Measurements from ENCODE around the gene COPS4. TPM values are rescaled to one million over a fixed set of nuclear protein-coding genes. Genes with fewer than 3 reads are reported as not detected.

The COPS4 gene
- total and polyA plus RNA-seq, 10 of the 15 experiments (the other 5 are each of a cell fraction or from before 2014, with no cell fraction given): 34.2 to 159 (median 66.7) TPM

DNA sequence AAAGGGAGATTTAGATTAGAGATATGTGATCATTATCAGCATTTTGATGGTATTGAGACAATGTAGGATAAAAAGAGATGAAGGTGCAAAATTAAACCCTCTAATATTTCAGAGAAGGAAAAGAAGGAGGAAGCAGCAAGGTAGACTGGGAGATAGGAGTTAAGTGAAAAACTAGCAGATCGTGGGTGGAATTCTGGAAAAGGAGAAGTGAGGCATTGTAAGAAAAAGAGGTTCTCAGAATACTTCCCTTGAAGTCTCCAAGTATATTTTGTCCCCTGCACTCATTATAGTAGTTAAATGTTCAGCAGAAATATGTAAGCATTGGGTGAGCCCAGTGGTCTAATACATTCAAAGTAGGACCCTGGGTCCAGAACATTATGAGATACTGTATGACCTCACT is 30.3 kb downstream of the COPS4 start:
- ChIA-PET CTCF (interaction anchor here (1.0 kb wide), 1 partner anchor 9 kb away, joined by 3 read pairs; no protein-coding TSS in a partner anchor), POLR2A (interaction anchor here (0.6 kb wide), 1 partner anchor 9 kb away, joined by 3 read pairs; no protein-coding TSS in a partner anchor), SMC1A (ENCODE audit: uncharacterized antibody, unreplicated experiment) (interaction anchor here (1.3 to 1.4 kb wide), 2 partner anchors 109 to 197 kb away, joined by 3 to 4 read pairs; no protein-coding TSS in a partner anchor), RAD21 (ENCODE audit: unreplicated experiment) (no interaction called here)
- Histone ChIP-seq H3K27me3 (replicated peaks in 1 of 2; ENCODE audit: control insufficient read depth in 2 of 2, insufficient read depth in 2 of 2, low read length in 1 of 2) (no peaks in the 10 kb centered on the region), H3K4me2 (ENCODE audit: control insufficient read depth, insufficient read depth) (no peak overlapping the region), H3K79me2 (ENCODE audit: control insufficient read depth, insufficient read depth, low read length) (no peaks in the 10 kb centered on the region), H4K20me1 (ENCODE audit: control insufficient read depth, insufficient read depth) (no peaks in the 10 kb centered on the region), H3K4me3 (no peak overlapping the region), H3K4me1 (ENCODE audit: control insufficient read depth, insufficient read depth, low read length) (no peaks in the 10 kb centered on the region), H3K36me3 (ENCODE audit: control insufficient read depth in 2 of 2, insufficient read depth in 2 of 2, low read length in 1 of 2) (peaks cover 1 to 13% of the 10 kb centered on the region in 2 experiments), H2AFZ (ENCODE audit: control insufficient read depth, low read depth, low read length) (no peak overlapping the region), H3K27ac (ENCODE audit: control insufficient read depth, insufficient read depth) (no peak overlapping the region), H3K9ac (ENCODE audit: control insufficient read depth, insufficient read depth, low read length) (no peak overlapping the region), H3K9me3 (replicated peaks; ENCODE audit: control insufficient read depth, insufficient read depth, low read length) (no peaks in the 10 kb centered on the region; the same call in 2 of the 3 replicates)
- BruUV-seq (replicated peaks): no TSS peak
- FAIRE-seq: no peak
- WGBS (ENCODE audit: insufficient coverage, insufficient replicate concordance, low lambda C conversion rate, missing lambda C conversion rate): 50% methylated on average over 1 of the region's 1 CpG
- TF ChIP-seq ETV6 (conservative IDR thresholded peaks at IDR 0.05 in 1 of 2, IDR thresholded peaks at IDR 0.05 in 1 of 2; ENCODE audit: borderline replicate concordance in 1 of 2, low read depth in 1 of 2) (no peak), FOS (IDR thresholded peaks at IDR 0.05; ENCODE audit: borderline replicate concordance, extremely low read depth, insufficient read length) (no peak), SMAD1 (IDR thresholded peaks at IDR 0.05; ENCODE audit: low read depth, partially characterized antibody) (no peak), PAX5 (IDR thresholded peaks at IDR 0.05; ENCODE audit: borderline replicate concordance, low read depth, low read length) (no peak), ZNF217 (IDR thresholded peaks at IDR 0.05) (no peak), RBBP5 (conservative IDR thresholded peaks at IDR 0.05) (no peak), CHD4 (IDR thresholded peaks at IDR 0.05) (no peak), MTA3 (IDR thresholded peaks at IDR 0.05; ENCODE audit: borderline replicate concordance, low read length) (no peak), PAX8 (IDR thresholded peaks at IDR 0.05) (no peak), BACH1 (IDR thresholded peaks at IDR 0.05; ENCODE audit: borderline replicate concordance) (no peak), ZBED1 (IDR thresholded peaks at IDR 0.05; ENCODE audit: borderline replicate concordance) (no peak), IKZF2 (IDR thresholded peaks at IDR 0.05) (no peak), TCF3 (IDR thresholded peaks at IDR 0.05; ENCODE audit: borderline replicate concordance, insufficient read depth, low read depth, low read length) (no peak), SUPT20H (IDR thresholded peaks at IDR 0.05; ENCODE audit: borderline replicate concordance, control insufficient read depth, low read depth, low read length) (no peak)
- TF ChIP-seq, protein P1, sequence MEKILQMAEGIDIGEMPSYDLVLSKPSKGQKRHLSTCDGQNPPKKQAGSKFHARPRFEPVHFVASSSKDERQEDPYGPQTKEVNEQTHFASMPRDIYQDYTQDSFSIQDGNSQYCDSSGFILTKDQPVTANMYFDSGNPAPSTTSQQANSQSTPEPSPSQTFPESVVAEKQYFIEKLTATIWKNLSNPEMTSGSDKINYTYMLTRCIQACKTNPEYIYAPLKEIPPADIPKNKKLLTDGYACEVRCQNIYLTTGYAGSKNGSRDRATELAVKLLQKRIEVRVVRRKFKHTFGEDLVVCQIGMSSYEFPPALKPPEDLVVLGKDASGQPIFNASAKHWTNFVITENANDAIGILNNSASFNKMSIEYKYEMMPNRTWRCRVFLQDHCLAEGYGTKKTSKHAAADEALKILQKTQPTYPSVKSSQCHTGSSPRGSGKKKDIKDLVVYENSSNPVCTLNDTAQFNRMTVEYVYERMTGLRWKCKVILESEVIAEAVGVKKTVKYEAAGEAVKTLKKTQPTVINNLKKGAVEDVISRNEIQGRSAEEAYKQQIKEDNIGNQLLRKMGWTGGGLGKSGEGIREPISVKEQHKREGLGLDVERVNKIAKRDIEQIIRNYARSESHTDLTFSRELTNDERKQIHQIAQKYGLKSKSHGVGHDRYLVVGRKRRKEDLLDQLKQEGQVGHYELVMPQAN (conservative IDR thresholded peaks at IDR 0.05): no peak
- TF ChIP-seq, protein P2, sequence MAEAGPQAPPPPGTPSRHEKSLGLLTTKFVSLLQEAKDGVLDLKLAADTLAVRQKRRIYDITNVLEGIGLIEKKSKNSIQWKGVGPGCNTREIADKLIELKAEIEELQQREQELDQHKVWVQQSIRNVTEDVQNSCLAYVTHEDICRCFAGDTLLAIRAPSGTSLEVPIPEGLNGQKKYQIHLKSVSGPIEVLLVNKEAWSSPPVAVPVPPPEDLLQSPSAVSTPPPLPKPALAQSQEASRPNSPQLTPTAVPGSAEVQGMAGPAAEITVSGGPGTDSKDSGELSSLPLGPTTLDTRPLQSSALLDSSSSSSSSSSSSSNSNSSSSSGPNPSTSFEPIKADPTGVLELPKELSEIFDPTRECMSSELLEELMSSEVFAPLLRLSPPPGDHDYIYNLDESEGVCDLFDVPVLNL (IDR thresholded peaks at IDR 0.05; ENCODE audit: low read depth, low read length): no peak
- TF ChIP-seq, protein P3, sequence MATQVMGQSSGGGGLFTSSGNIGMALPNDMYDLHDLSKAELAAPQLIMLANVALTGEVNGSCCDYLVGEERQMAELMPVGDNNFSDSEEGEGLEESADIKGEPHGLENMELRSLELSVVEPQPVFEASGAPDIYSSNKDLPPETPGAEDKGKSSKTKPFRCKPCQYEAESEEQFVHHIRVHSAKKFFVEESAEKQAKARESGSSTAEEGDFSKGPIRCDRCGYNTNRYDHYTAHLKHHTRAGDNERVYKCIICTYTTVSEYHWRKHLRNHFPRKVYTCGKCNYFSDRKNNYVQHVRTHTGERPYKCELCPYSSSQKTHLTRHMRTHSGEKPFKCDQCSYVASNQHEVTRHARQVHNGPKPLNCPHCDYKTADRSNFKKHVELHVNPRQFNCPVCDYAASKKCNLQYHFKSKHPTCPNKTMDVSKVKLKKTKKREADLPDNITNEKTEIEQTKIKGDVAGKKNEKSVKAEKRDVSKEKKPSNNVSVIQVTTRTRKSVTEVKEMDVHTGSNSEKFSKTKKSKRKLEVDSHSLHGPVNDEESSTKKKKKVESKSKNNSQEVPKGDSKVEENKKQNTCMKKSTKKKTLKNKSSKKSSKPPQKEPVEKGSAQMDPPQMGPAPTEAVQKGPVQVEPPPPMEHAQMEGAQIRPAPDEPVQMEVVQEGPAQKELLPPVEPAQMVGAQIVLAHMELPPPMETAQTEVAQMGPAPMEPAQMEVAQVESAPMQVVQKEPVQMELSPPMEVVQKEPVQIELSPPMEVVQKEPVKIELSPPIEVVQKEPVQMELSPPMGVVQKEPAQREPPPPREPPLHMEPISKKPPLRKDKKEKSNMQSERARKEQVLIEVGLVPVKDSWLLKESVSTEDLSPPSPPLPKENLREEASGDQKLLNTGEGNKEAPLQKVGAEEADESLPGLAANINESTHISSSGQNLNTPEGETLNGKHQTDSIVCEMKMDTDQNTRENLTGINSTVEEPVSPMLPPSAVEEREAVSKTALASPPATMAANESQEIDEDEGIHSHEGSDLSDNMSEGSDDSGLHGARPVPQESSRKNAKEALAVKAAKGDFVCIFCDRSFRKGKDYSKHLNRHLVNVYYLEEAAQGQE (IDR thresholded peaks at IDR 0.05; ENCODE audit: low read depth, low read length): no peak
- TF ChIP-seq, protein P4, sequence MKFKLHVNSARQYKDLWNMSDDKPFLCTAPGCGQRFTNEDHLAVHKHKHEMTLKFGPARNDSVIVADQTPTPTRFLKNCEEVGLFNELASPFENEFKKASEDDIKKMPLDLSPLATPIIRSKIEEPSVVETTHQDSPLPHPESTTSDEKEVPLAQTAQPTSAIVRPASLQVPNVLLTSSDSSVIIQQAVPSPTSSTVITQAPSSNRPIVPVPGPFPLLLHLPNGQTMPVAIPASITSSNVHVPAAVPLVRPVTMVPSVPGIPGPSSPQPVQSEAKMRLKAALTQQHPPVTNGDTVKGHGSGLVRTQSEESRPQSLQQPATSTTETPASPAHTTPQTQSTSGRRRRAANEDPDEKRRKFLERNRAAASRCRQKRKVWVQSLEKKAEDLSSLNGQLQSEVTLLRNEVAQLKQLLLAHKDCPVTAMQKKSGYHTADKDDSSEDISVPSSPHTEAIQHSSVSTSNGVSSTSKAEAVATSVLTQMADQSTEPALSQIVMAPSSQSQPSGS (IDR thresholded peaks at IDR 0.05; ENCODE audit: low read length): no peak
- no peak for ATAC-seq
- DNase-seq (ENCODE audit: low read depth, low spot score): no peak
- in situ Hi-C loops (cut with MboI) (loop anchor here (25.0 kb wide), 1 partner anchor 572 kb away; no protein-coding TSS in a partner anchor), intact Hi-C loops (cut with micrococcal nuclease; ENCODE audit: unreplicated experiment) (no loop called here)

All from GM12878 (cell line).